CD4-positive, alpha-beta T cell (primary cell): ENCODE results near the gene PPIL1. TPM values are rescaled to one million over a fixed set of nuclear protein-coding genes. Genes with fewer than 3 reads are reported as not detected.

Experiments used
- ATAC-seq: fragments of 200-7000 bp; cut with Tn5 transposase; one replicate; pipeline ENCODE4 v1.10.0; 2022; ENCODE audit warnings: mild to moderate bottlenecking; ENCODE audit not compliant: poor library complexity
- CTCF ChIA-PET: fragments of 350-600 bp; sonication (Branson Sonifier 250); formaldehyde crosslinking; loops from one replicate; lab custom pipeline; 2021; ENCODE audit warnings: antibody characterized with exemption, inconsistent platforms; lab: Charles Lee
- POLR2A ChIA-PET: fragments of 350-600 bp; sonication (Branson Sonifier 250); formaldehyde crosslinking; loops from one replicate; lab custom pipeline; 2021; ENCODE audit warnings: antibody characterized with exemption, inconsistent platforms; lab: Charles Lee
- DNase-seq, 14 experiments: peaks; one replicate each; pipeline ENCODE4 v3.0.0-alpha.2; 2013 to 2020; ENCODE audit warnings: mixed read lengths in 2 of 14
- H3K27ac ChIP-seq, 2 donors: one replicate each; pipeline versions ENCODE4 v1.5.1 to v1.7.0; 2013; ENCODE audit warnings: low read length in 2 of 2, low read depth in 1 of 2, mild to moderate bottlenecking in 1 of 2
- H3K27me3 ChIP-seq, 2 experiments: 1 replicate in 1 of 2; 2 replicates in 1 of 2; pipeline versions ENCODE4 v1.6.1 to v1.7.0; 2013; ENCODE audit warnings: low read length in 2 of 2, control low read depth in 1 of 2, mild to moderate bottlenecking in 1 of 2, moderate library complexity in 1 of 2; ENCODE audit not compliant: insufficient read depth in 2 of 2, control insufficient read depth in 1 of 2
- H3K36me3 ChIP-seq: one replicate; pipeline ENCODE4 v1.6.1; 2013; ENCODE audit warnings: low read length, control low read depth; ENCODE audit not compliant: insufficient read depth
- H3K4me1 ChIP-seq: one replicate; pipeline ENCODE4 v1.6.1; 2013; ENCODE audit warnings: low read length, control low read depth; ENCODE audit not compliant: insufficient read depth
- H3K4me3 ChIP-seq: one replicate; pipeline ENCODE4 v1.5.1; 2013; ENCODE audit warnings: mild to moderate bottlenecking, low read length, moderate library complexity
- H3K9me3 ChIP-seq, 2 experiments: 1 replicate in 1 of 2; 2 replicates in 1 of 2; pipeline versions ENCODE4 v1.6.1 to v1.7.0; 2013; ENCODE audit warnings: low read length in 2 of 2, mild to moderate bottlenecking in 2 of 2, control low read depth in 1 of 2, moderate library complexity in 1 of 2; ENCODE audit not compliant: control insufficient read depth in 1 of 2, insufficient read depth in 1 of 2
- H3K27ac Mint-ChIP-seq: one replicate; pipeline ENCODE4 v1.8.0; 2020; ENCODE audit warnings: mixed read lengths
- H3K27me3 Mint-ChIP-seq: one replicate; pipeline ENCODE4 v1.8.0; 2021; ENCODE audit warnings: mixed read lengths
- H3K36me3 Mint-ChIP-seq: one replicate; pipeline ENCODE4 v1.8.0; 2021; ENCODE audit warnings: low read depth, mixed read lengths
- H3K4me1 Mint-ChIP-seq: one replicate; pipeline ENCODE4 v1.8.0; 2021; ENCODE audit warnings: low read depth, mixed read lengths
- H3K4me3 Mint-ChIP-seq: one replicate; pipeline ENCODE4 v1.8.0; 2020; ENCODE audit warnings: mild to moderate bottlenecking, mixed read lengths
- H3K9me3 Mint-ChIP-seq: one replicate; pipeline ENCODE4 v1.8.0; 2020; ENCODE audit warnings: mixed read lengths
- CTCF ChIP-seq: fragments of 200-600 bp; IDR thresholded peaks from one replicate; pipeline ENCODE4 v1.8.0; 2022; ENCODE audit warnings: antibody characterized with exemption, mild to moderate bottlenecking
- intact Hi-C, 2 experiments: fragments of 100-400 bp; cut with DNase I in 1 of 2; cut with micrococcal nuclease in 1 of 2; formaldehyde crosslinking; loops; one replicate each; pipeline versions ENCODE4 v1.15.1 to v1.9.0; 2023 to 2025; cut with DNase I, micrococcal nuclease
- total RNA-seq, 174 experiments: library from RNA in 2 of 174; stranded (reverse) in 2 of 174; gene quantifications; one replicate each; pipeline ENCODE4 v1.2.3 and lab custom pipeline; 2021 to 2026

The PPIL1 gene
- total RNA-seq, 2 experiments from 2014 or later, result 1.8 to 2.2 TPM

- Histone ChIP-seq H3K27ac (no peak overlapping the region), H3K27me3 (no peaks in the 10 kb centered on the region), H3K36me3 (peaks cover 5% of the 10 kb centered on the region), H3K4me3 (no peak overlapping the region), H3K9me3 (peaks cover 12 to 13% of the 10 kb centered on the region in 2 experiments), H3K4me1 (peaks cover 5% of the 10 kb centered on the region)
- POLR2A ChIA-PET, result no interaction called here
- ATAC-seq, result no peak
- Mint-ChIP-seq H3K4me1 (no peaks in the 10 kb centered on the region), H3K4me3 (no peak overlapping the region), H3K27me3 (no peaks in the 10 kb centered on the region), H3K36me3 (peaks cover 11% of the 10 kb centered on the region), H3K9me3 (peaks cover 5% of the 10 kb centered on the region), H3K27ac (no peak overlapping the region)
- DNase-seq, result no peak
- CTCF ChIA-PET, result no interaction called here
- intact Hi-C loops, result no loop called here
- no peak for TF ChIP-seq CTCF
These were observed 26.6 kb downstream of the PPIL1 start for GRCh38 chr6:36847991-36848390.

- ATAC-seq (no peak), DNase-seq (no peak)
- H3K36me3 ChIP-seq, result no peaks in the 10 kb centered on the region
- TF ChIP-seq CTCF, result no peak
- no peaks in the 10 kb centered on the region for H3K27me3 ChIP-seq
- peaks cover 5% of the 10 kb centered on the region for H3K4me1 ChIP-seq
- Mint-ChIP-seq H3K9me3 (peaks cover 5% of the 10 kb centered on the region), H3K27ac (no peak overlapping the region), H3K4me1 (no peaks in the 10 kb centered on the region), H3K27me3 (no peaks in the 10 kb centered on the region), H3K36me3 (peaks cover 9% of the 10 kb centered on the region), H3K4me3 (no peak overlapping the region)
- POLR2A ChIA-PET, result no interaction called here
- intact Hi-C loops, result no loop called here
- no peak overlapping the region for H3K4me3 ChIP-seq
- H3K9me3 ChIP-seq, result peaks cover 12 to 13% of the 10 kb centered on the region in 2 experiments
- CTCF ChIA-PET, result no interaction called here
- no peak overlapping the region for H3K27ac ChIP-seq
These were observed 27.5 kb downstream of the PPIL1 start for GRCh38 chr6:36847152-36847551.

- Mint-ChIP-seq H3K4me1 (peaks cover 8% of the 10 kb centered on the region), H3K27me3 (peaks cover 9% of the 10 kb centered on the region), H3K27ac (no peak overlapping the region), H3K36me3 (no peaks in the 10 kb centered on the region), H3K9me3 (peaks cover 3% of the 10 kb centered on the region), H3K4me3 (no peak overlapping the region)
- H3K27ac ChIP-seq, result no peak overlapping the region
- ATAC-seq (no peak), DNase-seq (no peak)
- peaks cover 3 to 13% of the 10 kb centered on the region in 2 experiments for H3K9me3 ChIP-seq
- H3K36me3 ChIP-seq, result no peaks in the 10 kb centered on the region
- POLR2A ChIA-PET, result no interaction called here
- intact Hi-C loops, result no loop called here
- peaks cover 9 to 11% of the 10 kb centered on the region in 2 experiments for H3K27me3 ChIP-seq
- CTCF ChIA-PET, result no interaction called here
- no peak for TF ChIP-seq CTCF
- H3K4me3 ChIP-seq, result no peak overlapping the region
- peaks cover 13% of the 10 kb centered on the region for H3K4me1 ChIP-seq
These were observed 29.4 kb downstream of the PPIL1 start for GRCh38 chr6:36845233-36845632.
